HG02759 (cell line): ENCODE data around the gene PPP1R37.

ENCODE experiments used
- ATAC-seq: cut with Tn5 transposase; IDR thresholded peaks from one replicate; pipeline ENCODE4 v1.9.1; 2021; ENCODE audit warnings: mild to moderate bottlenecking, moderate library complexity; ENCODE audit not compliant: unreplicated experiment

PPP1R37 gene

DNA sequence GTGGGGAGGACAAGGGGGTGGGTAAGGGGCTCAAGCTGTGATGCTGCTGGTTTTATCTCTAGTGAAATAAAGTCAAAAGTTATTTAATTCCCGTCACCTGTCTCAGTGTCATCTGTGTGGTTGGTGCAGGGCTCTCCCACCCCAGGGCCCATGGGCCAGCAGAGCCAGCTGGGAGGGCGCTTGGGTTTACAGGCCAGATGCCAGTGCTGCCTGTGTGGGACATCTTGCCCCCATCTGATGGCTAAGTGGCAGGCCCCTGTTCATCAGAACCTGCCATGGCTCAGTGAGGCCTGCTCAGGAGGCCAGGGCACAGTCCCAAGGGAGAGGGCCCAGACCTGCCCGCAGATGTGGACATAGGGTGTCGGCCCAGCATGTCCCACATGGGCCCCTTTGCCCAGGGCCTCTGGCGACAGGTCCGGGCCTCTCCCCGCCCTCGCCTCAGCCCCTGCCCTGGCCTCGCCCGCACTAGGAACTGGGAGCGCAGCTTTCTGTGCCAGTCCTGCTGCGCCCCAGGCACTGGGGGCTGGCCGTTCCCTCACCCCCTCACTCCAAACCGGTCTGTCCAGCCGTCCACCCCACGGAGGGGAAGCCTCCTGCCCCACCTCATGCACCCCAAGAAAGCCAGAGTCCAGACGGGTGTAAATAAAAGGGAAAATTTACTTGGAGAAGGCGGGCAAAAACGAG lies 22.0 kb upstream of the PPP1R37 start:
- ATAC-seq, result no peak

DNA sequence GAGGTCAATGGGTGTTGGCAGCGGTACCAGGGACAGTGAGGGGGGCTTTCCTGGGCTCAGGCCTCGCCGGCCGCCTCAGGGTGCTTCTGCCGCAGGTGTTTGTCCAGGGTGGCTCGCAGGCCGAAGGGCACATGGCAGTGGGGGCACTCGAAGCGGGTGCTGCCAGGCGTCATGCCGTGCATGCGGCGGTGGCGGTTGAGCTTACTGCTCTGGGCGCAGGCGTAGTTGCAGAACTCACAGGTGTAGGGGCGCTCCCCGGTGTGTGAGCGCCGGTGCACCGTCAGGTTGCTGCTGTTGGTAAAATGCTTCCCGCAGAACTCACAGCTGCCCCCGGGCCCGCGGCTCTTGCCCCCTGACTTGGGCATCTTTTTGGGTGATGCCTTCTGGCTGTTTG lies 21.4 kb upstream of the PPP1R37 start:
- ATAC-seq, result no peak

DNA sequence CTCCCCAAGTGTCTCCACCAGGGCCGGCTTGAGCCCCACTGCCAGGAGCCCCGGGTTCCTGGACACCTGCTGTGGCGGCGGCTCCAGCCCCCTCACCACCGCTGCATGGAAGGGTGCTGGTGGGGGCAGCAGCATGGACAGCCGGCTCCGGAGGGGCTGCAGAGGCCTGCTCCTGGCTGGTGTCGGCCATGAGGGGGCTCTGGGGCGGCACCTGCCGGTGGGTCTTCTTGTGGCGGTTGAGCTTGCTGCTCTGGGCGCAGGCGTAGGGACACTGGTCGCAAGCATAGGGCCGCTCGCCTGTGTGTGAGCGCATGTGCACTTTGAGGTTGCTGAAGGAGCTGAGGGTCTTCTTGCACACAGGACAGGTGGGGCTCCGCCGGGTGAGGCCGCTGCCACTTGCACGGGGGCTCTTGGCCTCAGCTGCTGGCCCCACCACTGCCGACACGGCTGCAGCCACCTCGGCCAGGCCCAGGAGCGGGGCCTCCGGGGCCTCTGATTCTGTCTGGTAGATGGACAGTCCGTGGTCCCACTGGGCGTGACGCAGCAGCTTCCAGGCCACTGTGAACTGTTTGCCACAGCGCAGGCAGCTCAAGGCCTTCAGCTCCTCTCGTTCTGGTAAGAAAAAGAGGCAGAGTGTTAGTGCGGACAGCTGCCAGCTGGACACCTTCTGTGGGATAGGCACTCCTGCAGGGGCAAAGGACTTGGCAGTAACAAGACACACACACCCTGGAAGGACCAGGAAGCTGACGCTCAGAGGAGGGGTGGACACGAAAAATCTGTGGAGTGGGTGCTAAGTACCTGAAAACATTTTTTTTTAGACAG lies 20.8 kb upstream of the PPP1R37 start:
- no peak for ATAC-seq

DNA sequence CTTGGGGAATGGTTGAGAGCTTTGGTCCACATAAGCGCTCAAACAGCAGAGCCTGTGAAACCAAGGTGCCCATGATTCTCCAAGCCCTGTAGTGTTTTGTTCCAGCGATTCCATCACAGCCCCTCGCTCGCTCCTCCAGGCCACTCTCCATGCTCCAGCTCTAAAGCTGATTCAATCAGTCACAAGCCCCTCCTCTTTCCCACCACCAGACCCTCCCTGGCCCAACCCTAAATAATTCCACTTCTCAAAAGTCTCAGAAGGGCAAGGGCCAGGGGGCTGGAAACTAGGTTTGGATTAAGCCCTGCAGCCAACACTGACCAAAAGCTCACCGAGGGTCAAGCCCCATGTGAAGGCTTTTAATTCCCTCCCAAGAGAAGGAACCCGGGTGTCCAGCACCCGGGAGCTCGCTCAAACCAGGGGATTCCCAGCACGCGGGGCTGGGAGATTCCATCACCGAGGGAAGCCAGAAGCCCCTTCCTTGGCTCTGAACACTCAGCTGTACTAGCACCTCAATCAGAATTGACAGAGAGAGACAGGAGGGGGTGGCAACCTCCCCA lies 18.2 kb upstream of the PPP1R37 start:
- no peak for ATAC-seq

DNA sequence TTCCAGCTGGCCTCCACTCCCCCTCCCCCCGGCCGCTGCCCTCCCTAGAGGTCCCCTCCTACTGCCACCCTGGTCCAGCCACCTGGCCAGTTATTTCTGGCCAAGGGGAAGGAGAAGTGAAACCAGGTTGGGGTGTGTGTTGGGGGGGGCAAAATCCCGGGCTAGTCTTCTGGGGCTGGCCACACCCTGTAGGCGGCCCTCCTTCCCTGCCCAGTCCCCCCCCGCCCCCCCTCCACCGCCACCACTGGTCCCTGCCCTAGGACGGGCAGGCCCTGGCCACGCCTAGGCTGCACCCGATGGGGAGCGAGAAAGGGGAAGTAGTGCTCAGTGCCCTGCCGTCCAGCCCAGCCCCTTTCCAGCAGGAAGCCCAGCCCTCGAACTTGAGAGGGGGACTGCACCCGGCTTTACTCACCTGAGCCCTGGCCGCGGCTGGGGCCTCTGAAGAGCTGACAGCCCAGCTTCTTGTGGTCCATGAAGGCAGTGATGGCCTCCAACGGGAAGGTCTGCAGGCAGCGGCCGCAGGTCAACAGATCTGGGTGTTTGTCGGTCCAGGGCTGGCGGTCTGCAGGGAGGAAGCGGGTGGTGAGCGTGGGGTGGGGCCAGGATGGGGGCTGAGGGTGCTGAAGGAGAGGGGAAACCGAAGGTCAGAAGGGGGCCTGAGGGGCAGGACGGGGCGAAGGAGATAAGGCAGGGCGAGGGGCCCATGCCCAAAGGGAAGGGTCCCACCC lies 17.5 kb upstream of the PPP1R37 start:
- ATAC-seq, result peak; percentile 66

DNA sequence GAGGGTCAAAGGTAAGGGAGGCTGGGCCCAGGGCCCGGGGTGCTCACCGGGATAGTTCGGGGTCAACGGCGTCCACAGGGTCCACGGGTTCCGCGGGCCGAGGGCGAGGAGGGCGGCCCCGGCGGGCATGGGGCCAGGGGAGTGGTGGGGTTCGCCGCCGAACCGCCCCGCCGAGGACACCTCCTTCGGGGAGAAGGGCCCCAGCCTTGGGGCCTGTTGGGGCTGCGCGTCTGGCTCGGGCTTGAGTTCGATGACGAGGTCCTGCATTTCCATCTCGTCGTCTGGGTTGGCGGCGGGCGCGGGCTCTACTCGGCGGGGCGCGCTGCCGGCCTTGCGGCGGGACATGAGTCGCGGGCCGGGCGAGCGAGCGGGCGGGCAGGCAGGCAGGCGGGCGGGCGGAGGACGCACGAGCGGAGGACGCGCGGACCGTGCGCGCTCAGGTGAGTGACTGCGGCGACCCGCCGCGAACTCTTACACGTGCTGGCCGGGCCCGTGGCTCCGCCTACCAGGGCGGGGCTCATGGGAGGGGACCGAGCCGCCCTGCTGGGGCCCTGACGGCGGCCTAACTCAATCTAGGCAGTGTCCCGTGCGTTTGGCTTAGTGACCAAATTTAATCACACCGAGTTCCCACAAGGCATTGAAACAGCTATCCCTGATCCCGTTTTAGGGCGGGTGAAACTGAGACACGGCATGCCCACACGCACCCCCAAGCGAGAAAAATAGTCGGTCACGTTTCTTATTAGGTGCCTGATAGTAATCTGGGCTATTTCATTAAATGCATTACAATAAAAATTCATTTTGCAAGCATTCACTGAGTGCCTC lies 16.7 kb upstream of the PPP1R37 start, which contains the start of gene ZNF296:
TSS of gene ZNF296 (minus strand) at position 450 of the 822 bp plus-strand sequence. CDS start at position 345, 105 bp downstream.
- peak; percentile 52 for ATAC-seq

DNA sequence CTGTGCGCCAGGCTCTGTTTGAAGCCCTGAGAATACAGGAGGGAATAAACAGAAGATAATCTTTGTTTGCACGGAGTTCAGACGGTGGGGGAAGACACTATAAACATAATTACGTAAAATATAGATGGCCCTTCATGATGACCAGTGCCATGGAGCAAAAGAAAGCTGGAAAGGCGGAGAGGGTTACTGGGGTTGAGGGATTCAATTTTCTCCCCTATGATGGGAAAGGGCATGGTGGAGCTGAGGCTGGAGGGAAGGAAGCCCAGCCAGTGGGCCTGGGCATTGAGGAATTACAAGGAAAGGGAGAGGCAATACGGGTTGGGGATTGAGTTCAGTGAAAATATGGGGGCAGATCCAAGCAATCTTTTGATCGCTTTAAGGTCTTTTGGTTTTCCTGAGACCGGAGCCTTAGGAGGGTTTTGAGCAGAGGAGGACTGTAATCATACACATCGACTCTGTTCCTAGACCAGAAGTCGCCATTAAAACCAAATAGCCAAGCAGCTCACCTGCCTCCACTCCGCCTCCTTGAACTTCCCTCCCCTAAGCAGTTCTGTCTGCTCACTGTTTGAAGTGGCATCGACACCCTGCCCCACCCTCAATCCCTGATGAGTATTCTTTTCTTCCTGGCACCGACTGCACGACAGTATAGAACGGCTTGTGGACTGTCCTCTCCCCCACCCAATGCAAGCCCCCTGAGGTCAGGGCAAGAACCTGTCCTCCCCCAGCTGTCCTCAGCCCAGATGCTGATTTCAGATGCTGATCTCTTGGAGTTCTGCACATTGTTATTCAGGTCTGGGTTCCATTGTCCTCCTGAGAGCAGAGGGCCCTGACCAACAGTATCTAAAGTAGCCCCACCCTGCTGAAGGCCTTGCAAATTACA lies 15.9 kb upstream of the PPP1R37 start:
- ATAC-seq, result no peak

DNA sequence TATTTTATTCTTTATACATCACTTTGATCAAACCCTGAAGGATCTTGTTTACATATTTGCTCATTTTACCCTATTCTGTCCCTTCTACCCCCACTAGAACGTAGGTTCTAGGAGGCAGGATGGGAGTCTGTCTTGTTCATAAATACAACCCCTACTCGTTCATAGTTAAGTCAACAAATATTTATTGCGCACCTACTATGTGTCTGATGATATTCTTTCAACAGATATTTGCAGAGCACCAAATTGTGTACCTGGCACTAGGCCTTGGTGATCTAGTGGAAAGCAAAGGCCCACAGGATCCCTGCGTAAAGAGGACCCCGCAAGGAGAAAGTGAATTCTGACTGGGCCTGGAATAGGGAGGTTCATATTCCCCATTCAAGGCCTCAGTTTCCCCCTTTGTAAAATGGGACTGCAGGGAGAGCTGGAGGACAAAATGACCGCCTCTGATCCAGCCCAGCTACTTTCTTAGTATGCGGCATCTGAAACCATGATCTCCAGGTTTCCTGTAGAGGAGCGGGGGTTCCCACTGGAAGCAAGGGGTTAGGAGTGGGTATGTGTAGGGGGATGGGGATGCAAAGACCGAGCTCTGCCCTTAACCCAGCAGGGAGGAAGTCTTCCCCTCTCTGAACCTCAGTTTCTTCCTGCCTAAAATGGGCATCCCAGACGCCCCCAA lies 14.5 kb upstream of the PPP1R37 start:
- ATAC-seq, result no peak

DNA sequence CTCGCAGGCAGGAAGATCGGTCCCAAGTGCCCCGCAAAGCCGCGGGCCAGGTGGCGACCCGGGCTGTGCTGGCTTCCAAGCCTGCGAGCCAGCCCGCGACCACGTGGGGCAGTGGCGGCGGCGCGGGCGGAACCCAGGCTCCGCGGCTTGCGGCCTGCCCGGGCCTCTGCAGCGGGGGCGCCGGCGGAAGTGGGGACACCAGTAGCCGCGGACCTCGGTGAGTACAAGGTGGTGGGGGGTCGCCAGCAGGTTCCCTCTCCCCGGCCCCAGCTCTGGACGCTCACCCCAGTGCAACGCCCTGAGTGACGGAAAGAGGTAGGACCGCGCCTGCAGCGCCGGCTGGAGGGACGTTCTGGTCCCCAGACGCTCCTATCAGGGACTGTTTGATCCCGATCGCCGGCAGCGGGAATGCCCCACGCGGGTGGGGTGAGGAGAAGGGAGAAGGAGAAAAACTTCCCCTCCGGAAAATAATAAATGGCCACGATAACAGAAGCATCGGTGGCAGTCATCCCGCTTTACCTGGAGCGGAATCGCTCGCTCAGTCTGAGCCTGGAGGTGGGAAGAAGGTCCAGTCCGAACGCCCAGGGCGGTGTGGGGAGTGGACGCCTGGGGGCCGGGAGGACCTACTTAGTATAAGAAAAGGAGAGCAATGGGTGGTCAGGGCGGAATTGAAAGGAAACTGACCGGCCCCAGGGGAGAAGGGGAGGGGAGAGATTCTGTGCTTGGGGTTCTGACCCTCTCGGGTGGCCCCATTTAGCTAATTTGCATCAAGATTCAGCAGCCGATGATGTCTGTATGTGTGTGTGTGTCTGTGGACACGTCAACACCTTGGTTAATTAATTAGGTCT lies 13.7 kb upstream of the PPP1R37 start, which contains the start of gene GEMIN7:
TSS of gene GEMIN7 (plus strand) at position 198 of the 848 bp plus-strand sequence. CDS start 10,855 bp downstream, outside the sequence.
- peak; percentile 32 for ATAC-seq

DNA sequence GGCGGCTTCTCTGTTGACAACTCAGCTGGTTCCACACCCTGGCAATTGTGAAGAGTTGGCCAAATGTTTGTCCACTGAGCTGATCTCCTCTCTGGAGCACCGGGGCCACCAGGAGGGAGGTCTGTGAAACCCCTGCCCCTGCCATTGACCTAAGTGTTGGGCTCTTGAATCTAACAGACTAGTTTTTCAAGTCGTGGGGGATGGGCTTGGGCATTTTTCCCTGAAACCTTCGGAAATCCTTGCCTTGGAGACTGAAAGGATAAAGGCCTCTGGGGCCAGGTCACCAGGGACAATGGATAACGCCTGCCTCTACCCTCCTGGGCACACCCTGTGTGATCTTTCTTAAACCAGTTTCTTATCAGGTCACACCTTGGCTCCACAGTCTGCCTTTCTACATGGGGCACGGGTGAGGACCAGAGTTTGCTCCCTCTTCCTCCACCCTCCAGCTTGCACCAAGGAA lies 13.0 kb upstream of the PPP1R37 start:
- no peak for ATAC-seq

DNA sequence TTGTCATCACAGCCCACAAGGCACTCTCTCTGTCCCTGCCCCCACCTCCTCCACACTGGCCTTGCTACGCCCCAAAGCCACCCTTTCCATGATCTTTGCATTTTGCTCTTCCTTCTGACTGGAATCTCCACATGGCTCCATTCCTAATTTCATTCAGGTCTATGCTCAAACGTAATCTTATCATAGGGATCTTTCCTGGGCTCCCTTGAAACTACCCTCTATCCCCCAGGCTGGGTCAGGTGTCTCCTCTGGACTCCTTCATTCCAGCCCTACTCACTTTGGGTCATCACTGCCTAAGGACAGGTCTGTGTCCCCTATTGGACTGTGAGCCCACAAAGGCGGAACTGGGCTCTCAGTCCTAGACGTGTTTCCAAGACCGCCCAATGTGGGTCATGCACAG lies 10.8 kb upstream of the PPP1R37 start:
- no peak for ATAC-seq

DNA sequence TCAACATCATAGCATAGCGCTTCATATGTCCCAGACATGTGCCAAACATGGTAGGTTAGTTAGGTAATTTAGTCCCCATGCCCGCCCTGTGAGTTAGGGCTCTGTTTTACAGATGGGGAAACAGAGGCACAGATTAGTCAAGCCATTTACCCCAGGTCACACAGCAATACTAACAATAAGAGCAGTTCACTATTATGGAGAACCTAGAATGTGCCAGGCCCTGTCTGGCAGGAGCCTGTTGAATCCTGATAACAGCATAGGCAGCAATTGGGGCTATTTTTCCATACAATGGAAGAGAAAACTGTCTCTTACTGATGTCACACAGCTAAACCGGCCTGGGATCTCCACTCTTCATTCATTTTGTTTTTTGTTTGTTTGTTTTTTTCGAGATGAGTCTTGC lies 6.5 kb upstream of the PPP1R37 start:
- no peak for ATAC-seq

DNA sequence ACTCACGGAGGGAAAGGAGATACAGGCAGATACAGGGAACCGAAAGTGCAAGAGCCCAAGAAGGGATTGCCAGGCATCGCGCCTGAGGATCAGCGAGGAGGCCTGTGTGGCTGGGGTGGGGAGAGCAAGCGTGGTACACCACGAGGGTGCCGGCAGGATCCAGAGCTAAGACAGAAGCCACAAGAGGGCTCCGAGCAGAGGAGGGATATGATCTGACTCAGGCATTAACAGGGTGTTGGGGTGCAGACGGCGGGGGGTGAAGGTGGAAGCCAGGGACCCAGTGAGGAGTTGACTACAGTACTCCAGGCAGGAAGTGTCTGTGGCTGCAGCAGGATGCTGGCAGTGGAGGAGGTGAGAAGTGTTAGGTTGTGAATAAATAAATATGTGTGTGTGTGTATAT lies 5.4 kb upstream of the PPP1R37 start:
- ATAC-seq, result no peak

DNA sequence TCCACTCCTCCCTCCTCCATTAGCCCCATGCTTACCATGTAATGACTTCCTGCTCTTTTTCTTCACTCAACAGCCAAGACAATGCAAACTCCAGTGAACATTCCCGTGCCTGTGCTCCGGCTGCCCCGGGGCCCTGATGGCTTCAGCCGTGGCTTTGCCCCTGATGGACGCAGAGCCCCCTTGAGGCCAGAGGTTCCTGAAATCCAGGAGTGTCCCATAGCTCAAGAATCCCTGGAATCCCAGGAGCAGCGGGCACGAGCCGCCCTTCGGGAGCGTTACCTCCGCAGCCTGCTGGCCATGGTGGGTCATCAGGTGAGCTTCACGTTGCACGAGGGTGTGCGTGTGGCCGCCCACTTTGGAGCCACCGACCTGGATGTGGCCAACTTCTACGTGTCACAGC lies 2.9 kb upstream of the PPP1R37 start:
- ATAC-seq, result no peak

DNA sequence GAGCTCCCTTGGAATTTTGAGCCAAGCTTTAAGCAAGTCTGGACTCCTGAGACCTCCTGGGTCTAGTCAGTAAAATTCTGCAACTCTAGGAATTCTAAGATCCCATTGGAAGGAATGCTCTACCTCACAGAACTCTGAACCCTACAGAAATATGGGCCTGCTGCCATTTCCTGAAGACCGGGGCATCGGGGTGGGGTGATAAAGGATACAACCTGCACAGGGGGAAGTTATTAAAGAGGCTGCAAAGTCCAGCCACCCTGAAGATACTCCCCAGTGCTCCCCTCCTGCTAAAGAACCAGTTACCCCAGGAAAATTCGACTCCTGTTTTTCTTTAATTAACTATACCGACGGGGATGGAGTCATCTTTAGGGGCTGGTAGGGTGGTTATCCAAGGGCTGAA lies 2.4 kb upstream of the PPP1R37 start:
- no peak for ATAC-seq

DNA sequence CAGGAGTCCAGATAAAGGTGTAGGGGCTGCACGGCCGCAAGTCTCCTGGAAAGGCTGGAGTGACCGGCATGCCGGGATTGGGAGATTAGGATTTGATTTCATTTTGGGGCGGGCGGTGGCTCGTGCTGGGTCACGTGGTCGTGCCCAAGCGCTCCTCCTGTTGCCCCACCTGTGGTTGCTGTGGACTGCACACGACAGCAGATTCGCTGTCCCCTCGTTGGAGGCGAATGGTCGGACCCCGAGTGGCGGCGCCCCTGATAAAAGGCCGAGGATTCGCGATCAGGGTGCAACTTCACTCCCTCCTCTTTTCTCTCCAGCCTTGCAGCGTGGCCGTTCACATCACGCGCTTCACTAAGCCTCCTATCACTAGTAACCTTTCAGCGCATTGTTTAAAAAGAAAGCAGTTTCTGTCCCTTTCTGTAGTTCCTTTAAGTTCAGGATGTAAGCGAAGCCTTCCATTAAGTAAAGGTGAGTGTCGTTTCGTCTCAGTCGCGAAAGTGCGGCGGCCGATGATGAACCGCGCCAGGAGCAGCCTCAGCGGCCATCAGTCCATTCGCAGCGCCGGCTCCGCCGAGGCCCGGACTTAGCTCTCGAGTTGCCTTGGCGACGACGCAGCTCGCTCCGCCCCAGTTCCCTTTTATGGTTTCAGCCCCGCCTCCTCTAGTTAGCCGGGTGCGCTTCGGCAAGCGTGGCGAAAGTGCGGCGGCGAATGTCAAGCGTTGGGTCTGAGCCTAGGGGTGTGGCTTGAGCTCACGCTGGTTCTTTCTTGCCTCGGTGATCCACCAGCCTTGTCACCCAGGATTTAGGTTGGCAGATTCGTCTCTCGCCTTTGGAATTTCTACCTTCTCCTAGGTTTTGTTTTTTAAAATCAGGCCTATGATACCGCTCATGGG lies 1.7 kb upstream of the PPP1R37 start:
- ATAC-seq, result peak; percentile 64

DNA sequence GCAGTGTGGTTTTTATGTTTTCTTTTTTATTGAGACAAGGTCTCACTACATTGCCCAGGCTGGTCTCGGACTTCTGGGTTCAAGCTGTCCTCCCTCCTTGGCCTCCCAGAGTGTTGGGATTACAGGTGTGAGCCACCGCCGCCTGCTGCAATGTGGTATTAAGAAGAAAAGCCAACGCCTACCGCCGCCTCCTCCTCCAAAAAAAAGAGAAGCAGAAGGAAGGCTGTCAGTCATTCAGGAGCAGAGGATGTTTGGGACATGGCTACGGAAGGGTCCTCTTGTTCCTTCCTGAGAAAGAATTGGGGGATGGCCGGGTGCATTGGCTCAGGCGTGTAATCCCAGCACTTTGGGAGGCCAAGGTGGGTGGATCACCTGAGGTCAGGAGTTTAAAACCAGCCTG lies 1.2 kb downstream of the PPP1R37 start:
- ATAC-seq, result no peak
